GM03348 (cell line): ENCODE data around the gene TOR1B.
A peak's percentile ranks its signal among the peaks of the same experiment; 100 is the strongest.
"Not testable (repeated sequence)": the region's sequence is repeated elsewhere in the genome, so short reads cannot be mapped to it uniquely, and the experiment has no call there.

Experiments
- DNase-seq: peaks from one replicate; pipeline ENCODE4 v3.0.0; 2012; ENCODE audit warnings: low spot score

TOR1B gene, protein sequence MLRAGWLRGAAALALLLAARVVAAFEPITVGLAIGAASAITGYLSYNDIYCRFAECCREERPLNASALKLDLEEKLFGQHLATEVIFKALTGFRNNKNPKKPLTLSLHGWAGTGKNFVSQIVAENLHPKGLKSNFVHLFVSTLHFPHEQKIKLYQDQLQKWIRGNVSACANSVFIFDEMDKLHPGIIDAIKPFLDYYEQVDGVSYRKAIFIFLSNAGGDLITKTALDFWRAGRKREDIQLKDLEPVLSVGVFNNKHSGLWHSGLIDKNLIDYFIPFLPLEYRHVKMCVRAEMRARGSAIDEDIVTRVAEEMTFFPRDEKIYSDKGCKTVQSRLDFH

DNA sequence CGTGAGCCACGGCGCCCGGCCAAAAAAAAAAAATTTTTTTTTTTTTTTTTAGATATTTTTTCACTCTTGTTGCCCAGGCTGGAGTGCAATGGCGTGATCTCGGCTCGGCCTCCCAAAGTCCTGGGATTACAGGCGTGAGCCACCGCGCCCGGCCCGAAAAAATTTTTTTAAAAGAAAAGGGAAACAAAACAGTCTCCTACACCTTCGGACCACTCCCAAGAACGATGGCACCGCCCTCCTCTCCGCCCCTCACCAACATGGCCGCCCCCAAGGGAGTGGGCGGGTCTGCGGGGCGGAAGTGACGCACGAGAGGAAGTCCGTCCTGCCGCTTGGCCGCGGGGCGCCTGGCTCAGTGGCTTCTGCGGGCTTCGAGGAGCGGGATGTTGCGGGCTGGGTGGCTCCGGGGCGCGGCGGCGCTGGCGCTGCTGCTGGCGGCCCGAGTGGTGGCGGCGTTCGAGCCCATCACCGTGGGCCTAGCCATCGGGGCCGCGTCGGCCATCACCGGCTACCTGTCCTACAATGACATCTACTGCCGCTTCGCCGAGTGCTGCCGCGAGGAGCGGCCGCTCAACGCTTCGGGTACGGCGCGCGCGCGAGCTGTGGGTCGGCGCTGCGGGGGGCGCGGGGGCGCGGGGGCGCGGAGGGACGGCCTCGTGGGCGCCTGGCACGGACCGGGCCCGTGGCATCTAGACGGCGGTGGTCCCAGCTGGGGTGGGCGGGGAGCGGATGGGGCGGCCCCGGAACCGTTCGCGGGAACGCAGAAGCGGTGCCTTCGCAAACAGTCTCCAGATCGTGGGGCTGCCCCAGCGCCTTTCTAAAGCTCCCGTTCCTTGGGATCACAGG, at the start of gene TOR1B:
TOR1B (plus strand) TSS at position 352 of the 843 bp plus-strand sequence; CDS start at position 381, 29 bp downstream.
- peak; percentile 96 for DNase-seq

DNA sequence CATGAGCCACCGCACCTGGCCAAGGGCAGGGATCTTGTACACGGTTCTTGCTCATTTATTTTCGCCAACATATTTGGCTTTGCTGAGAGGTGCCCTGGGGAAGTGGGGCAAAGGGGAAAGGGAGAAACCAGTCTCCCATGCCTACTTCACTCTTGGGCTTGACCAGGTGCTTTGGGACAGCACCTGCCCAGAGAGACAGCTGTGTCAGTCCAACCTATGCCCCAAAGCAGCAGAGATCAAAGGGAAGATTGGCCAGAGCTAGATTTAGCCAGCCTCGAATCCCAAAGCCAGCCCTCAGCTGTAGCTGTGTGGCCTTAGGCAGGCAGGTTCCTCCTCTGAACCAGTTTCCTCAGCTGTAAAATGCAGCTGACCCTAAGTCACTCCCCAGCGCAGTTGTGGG, 47.8 kb upstream of the TOR1B start:
- no peak for DNase-seq

DNA sequence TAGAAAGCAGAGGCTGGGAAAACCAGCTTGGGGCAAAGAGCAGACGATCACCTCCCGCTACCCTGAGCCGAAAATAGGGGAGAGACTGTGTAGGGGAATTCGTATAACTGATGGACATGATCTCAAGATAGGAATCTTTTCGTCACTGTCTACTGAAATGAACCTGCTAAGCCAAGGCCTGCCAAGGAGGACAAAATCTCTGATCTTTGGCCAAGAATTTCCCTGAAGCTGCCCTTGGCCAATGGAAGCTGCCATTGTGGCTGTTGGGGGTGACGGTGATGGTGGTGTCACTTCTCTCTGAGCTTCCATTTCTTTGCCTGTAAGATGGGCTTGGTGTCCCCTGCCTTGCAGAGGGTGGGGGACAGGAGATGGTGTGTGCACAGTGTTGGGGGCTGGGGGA, 46.8 kb upstream of the TOR1B start:
- no peak for DNase-seq

DNA sequence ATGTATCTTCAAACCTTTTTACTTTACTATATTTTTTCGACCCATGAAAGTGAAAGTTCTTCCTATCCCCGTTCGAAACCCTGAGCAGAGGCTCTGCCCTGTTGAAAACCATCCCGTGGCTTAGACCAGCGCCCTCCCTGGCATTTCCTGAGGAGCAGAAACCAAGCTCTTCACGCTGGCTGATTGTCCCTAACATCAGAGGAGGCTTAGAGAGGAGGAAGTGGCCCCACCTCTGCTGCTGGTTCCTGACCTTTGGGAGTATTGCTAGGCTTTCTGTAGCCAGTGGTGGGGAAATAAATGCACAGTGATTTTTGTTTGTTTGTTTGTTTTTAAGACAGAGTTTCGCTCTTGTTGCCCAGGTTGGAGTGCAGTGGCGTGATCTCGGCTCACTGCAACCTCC, 45.9 kb upstream of the TOR1B start:
- no peak for DNase-seq

DNA sequence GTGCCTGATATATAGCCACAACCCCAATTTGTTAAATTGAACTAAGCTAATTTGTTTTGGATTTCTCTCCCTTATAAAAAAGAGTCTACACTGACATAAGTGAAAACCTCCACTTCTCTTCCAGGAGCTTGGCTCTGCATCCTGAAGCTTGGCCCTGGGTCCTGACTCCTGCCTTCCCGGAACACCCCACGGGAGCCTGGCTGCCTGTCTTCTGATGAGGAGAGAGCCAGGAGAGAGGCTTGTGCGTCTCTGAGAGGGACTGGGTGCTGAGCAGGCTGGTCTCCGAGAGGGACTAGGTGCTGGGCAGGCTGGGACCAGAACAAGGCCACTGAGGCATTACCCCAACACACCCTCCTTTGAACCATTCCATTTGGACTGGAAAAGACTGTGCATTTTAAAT, 43.7 kb upstream of the TOR1B start:
- no peak for DNase-seq

DNA sequence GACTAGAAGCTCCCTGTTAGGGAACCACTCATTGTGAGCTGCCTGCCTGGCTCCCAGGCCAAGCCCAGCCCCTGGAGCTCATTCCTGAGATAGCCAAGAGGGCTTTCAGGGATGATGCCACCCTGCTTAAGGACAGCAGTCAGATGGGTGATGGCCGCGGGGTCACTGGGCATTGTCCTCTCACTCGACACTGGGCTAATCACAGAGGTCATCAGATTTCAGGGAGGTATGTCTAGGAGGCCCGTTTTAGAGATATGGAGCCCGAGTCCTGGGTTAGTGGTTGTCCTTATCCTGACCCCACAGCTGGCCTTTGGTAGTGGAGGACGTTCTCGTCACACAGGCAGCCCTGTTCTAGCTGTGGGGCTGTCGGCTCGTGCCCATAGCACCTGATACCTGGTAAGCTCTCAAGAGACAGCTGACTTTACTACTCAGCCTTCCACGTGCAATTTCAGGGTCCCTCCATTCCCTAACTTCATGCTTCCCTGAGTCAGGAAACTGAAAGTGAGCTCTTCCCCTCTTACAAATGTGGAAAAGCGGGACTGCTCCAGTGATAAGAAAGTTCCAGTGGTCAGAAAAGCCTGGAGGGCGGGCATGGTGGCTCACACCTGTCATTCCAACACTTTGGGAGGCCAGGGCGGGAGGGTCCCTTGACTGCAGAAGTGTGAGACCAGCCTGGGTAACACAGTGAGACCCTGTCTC, 43.0 kb upstream of the TOR1B start:
- DNase-seq: no peak

DNA sequence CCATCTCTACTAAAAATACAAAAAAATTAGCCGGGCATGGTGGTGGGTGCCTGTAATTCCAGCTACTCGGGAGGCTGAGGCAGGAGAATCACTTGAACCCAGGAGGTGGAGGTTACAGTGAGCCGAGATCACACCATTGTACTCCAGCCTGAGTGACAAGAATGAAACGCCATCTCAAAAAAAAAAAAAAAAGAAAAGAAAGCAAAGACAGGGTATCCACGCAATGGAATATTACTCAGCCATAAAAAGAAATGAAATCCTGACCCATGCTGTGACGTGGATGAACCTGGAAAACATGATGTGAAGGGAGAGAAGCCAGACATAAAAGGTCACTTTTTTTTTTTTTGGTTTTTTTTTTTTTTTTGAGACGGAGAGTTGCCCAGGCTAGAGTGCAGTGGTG, 42.2 kb upstream of the TOR1B start:
- DNase-seq: not testable (repeated sequence)

DNA sequence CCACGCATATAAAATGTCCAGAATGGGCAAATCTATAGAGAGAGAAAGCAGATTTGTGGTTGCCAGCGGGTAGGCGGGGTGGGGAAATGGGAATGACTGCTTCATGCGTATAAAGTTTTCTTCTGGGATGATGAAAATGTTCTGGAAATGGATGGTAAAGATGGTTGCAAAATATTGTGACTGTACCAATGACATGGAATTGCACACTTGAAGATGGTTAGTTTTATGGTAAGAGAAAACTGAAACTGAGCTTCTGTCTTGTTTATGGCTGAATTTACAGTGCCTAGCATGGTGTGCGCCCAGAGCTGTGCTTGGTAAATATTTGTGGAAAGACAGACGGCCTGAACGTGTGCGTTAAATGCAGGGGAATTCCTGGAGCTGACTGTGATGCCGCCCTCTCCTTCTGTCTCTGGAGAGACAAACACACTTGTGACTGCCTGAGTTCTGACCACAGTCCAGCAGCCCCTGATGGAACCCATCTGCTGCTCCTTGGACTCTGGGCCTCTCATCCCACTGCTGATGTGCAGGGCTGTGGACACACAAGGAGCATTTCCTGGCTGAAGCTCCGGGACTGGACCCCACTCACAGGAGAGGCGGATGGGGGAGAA, 41.6 kb upstream of the TOR1B start:
- peak; percentile 59 for DNase-seq

DNA sequence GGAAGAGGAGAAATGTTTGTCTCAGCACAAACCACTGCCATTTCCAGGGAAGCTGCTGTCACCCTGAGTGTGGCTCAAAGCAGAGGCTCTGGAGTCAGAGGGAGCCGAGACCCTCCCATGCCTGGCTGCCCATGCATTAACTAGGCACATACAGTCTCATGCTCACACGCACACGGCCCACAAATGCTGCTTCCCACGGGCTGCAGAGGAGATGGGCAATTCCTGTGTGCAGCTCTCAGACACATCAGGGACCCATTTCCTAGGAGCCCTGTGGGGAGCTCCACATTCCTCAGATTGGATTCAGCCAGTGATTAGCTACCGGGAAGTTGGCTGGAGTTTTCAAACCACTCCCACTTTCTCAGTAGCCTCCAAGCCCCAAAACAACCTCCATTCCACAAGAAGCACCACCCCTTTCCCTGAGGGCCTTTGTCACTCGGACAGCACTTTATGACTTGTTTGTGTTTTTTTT, 41.0 kb upstream of the TOR1B start:
- peak; percentile 80 for DNase-seq

DNA sequence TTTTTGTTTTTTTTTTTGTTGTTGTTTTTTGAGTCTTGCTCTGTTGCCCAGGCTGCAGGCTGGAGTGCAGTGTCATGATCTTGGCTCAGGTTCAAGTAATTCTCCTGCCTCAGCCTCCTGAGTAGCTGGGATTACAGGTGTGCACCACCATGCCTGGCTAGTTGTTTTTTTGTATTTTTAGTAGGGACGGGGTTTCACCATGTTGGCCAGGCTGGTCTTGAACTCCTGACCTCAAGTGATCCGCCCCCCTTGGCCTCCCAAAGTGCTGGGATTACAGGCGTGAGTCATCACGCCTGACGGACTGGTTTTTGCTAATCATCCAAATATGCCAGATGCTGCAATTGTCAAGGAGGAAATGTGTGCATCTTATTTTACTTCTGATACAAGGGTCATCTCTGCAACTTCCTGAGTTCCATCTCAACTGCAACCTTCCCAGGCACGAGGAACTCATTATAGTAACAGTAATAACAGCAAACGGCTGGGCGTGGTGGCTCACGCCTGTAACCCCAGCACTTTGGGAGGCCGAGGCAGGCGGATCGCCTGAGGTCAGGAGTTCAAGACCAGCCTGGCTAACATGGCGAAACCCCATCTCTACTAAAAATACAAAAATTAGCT, 40.5 kb upstream of the TOR1B start:
- DNase-seq: peak; percentile 75

DNA sequence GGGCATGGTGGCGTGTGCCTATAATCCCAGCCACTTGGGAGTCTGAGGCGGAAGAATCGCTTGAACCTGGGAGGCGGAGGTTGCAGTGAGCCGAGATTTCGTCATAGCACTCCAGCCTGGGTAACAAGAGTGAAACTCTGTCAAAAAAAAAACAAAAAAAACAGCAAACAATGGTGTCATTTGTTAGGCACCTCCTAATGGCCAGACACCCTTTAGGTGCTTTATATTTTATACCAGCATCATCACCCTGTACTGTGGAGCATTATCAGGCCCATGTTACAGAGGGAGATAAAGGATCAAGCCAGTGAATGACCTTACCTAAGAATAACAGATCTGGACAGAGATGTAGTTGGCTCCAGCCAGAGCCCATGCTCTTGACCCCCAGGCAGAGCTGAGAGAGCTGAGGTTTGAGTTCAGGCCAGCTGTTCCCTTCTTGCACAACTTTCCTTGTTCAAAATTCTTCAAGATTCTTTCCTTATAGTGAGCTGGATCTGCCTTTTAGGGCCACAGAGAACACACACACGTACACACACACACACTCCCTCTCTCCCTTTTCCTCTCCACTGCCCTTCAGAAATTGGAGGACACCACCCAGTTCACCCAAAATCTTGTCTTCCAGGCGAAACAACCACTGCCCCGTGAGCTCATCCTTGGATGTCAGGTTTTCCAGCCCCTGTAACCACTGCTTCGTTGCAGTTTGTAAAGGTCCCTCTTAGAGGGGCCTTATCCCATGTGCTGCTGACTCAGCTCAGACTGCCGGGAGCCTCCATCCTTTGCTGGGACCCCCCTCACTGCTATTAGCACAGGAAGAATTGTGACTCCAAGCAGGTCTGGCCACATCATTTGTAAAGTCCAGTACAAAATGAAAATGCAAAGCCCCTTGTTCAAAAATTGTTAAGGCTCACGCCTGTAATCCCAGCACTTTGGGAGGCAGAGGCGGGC, 39.7 kb upstream of the TOR1B start:
- peak; percentile 58 for DNase-seq

DNA sequence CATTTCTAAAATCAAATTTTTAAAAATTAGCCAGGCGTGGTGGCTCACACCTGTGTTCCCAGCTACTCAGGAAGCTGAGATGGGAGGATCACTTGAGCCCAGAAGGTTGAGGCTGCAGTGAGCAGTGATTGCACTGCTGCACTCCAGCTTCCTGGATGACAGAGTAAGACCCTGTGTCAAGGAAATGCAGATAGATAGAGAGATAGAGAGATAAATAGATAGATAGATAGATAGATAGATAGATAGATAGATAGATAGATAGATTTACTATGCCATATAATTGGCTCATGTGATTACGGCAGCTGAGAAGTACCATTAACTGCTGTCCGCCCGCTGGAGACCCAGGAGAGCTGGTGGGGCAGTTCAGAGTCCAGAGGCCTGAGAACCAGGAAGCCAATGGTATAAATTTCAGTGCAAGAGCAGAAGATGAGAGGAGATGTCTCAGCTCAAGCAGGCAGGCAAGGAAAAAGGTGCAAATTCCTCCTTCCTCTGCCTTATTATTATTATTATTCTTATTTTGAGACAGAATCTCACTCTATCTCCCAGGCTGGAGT, 37.1 kb upstream of the TOR1B start:
- DNase-seq: no peak

DNA sequence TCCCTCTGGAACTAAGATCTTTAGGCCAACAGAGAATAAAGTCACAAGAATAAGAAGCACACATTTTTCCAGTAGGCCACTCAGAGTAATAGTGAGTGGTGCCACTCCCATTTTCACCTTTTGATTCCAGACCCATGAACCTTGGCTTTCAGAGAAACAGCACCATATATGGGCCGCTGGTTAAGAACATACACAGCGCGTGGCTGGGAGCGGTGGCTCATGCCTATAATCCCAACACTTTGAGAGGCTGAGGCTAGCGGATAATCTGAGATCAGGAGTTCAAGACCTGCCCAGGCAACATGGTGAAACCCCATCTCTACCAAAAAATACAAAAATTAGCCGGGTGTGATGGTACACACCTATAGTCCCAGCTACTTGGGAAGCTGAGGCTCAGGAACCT, 34.5 kb upstream of the TOR1B start:
- no peak for DNase-seq

DNA sequence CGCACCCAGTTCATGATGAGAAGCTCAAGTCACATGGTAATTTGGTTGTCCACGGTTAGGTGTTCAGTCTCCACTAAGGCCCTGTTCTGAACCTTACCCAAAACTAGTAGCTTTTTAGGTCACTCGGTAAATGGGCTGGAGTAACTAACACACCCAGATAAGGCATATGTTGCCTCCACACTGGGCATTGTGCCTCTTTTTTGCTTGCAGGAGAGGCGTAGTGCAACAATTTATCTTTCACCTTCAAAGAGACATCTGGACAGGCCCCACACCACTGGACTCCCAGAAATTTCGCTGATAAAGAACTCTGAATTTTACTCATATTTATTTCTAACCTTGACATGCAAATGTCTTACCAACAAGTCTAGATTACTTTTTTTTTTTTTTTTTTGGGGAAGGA, 33.3 kb upstream of the TOR1B start:
- no peak for DNase-seq

DNA sequence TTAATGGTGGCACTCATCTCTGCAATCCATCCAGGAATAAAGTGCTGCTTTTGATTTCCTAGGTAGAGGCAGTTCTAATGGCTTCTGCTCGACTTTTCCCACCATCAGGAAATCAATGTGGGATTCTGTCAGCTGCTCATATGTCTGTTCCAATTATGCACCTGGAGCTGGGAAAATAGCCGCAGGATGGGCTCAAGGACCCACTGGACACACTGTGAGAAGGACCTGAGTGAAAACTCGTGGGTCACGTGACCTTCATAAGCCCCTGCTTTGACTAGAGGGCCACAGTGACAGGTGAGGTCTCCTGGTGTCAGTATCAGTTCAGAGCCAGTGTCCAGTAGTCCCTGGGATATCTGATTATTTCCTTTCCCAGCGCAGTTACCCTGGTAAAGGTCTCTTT, 32.2 kb upstream of the TOR1B start:
- DNase-seq: no peak

DNA sequence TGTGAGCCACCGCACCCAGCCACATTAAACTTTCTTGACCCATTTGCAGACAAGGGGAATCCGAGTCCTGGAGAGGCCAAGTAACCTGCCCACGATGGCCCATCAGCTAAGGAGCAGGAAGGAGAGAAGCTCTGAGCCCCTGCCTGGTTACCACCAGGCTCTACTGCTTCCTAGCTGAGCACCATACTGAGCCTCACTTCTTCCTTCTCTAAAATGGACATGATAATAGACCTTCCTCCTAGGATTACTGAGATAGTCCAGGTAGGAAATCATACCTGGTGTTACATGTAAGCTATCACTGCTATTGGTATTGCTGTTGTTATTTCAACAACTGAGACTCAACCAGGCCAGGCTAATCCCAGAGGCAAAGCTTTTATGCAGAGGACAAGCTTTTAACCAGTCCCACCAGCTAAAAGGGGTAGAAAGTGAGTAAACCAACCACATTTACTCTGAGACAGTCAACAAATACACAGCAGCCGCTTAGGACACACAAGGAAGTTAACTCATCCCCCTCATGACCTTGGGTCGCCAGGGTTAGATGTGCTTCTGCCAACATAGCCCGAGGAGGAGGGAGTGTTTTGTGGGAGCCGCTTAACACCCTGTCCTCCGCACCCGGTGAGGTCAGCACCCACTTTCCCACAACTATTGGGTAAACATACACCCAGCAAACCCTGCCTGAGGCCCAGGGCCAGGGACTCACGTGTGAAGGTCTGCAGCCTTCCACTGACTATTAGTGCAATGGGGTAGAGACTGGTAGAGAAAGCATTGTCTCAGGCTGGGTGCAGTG, 29.5 kb upstream of the TOR1B start:
- DNase-seq: no peak

DNA sequence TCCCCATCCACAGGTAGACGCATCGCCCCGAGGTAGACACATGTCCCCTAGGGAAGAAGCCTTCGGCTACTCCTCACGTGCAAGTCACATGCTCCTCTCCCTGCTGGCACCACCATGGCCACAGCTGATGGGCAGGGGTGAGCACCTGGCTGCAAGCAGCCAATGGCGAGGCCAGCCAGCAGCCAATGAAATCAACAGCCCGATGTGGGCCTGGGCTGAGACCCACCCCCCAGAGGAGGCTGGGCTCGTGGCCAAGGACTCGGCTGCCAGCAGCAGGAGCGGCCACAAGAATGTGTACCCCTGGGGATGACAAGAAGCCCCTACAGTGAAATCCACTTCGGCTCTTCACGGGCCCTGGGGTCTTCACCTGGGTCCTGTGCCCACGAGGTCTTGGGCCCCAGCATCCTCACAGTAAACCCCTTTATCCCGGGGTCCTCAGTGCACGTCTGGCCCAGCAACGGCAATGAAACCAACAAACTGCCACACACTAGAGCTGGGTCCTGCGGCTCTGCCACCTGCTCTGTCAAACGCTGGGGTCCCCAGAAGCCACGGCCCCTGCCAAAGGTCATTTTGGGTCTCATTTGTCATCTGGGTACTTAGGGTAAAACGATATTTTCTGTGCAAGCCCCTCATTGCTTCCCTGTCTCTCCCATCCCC, 28.1 kb upstream of the TOR1B start:
- DNase-seq: no peak

DNA sequence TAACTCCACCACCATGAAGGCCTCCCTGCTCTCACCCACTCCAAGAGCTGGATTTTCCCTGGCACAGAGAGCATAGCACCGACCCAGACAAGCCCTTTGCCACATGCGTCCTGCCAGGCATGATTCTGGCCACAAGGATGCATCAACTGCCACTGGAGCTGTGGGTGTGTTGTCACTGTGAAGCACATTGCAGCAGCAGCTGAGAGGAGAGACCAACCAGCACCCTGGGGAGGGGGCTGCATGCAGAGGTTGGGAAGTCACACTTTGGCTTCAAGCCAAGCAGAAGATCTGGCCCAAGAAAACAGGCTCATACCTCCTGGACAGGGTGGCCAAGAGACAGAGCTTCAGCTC, 27.6 kb upstream of the TOR1B start:
- DNase-seq: no peak

DNA sequence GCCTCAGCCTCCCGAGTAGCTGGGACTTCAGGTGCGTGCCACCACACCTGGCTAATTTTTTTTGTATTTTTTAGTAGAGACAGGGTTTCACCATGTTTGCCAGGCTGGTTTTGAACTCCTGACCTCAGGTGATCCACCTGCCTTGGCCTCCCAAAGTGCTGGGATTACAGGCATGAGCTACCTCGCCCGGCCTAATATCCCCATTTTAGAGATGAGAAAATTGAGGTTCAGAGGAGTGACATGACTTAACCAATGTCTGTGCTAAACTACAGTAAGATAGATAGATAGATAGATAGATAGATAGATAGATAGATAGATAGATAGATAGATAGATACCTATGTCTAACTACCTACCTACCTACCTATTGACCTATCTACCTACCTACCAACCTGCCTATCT, 26.9 kb upstream of the TOR1B start:
- DNase-seq: not testable (repeated sequence)
